Dermis microvascular lymphatic vessel endothelial cell (primary cell): ENCODE data around the gene TTC39C. TPM values are rescaled to one million over a fixed set of nuclear protein-coding genes. Genes with fewer than 3 reads are reported as not detected.
"Not testable (repeated sequence)": the region's sequence is repeated elsewhere in the genome, so short reads cannot be mapped to it uniquely, and the experiment has no call there.

Experiments used
- DNase-seq, 2 donors: peaks; one replicate each; pipeline versions ENCODE4 v3.0.0 to v3.0.0-alpha.2; 2010; ENCODE audit warnings: low read depth in 2 of 2
- total RNA-seq: library from RNA; depleted of rRNA; stranded (reverse); fragments of >200 nt; gene quantifications from 2 replicates; pipeline ENCODE4 v1.2.1, GENCODE V29; 2014

TTC39C gene
- total RNA-seq, 1 donor from 2014 or later, result 1.2 TPM

- no peak for DNase-seq
Observed at GRCh38 chr18:24016643-24017042, 2.1 kb downstream of the TTC39C start.

GRCh38 chr18:24018299-24018886 is 3.8 kb downstream of the TTC39C start:
- no peak for DNase-seq

GRCh38 chr18:24019641-24020331 is 5.2 kb downstream of the TTC39C start:
- DNase-seq, result no peak

GRCh38 chr18:24021505-24021904 is 7.0 kb downstream of the TTC39C start:
- no peak for DNase-seq

GRCh38 chr18:24022161-24022560 is 7.6 kb downstream of the TTC39C start:
- DNase-seq, result no peak

GRCh38 chr18:24023185-24023814 is 8.7 kb downstream of the TTC39C start:
- DNase-seq, result no peak

GRCh38 chr18:24024425-24024824 is 9.9 kb downstream of the TTC39C start:
- no peak for DNase-seq

GRCh38 chr18:24026457-24026856 is 11.9 kb downstream of the TTC39C start:
- no peak for DNase-seq

GRCh38 chr18:24027156-24027827 is 12.7 kb downstream of the TTC39C start:
- DNase-seq, result no peak

GRCh38 chr18:24028946-24029345 is 14.4 kb downstream of the TTC39C start:
- DNase-seq, result not testable (repeated sequence)

GRCh38 chr18:24031318-24031717 is 16.8 kb downstream of the TTC39C start:
- no peak for DNase-seq

GRCh38 chr18:24031916-24032315 is 17.4 kb downstream of the TTC39C start:
- DNase-seq, result no peak

GRCh38 chr18:24033641-24034412 is 19.3 kb downstream of the TTC39C start:
- no peak for DNase-seq

- DNase-seq, result no peak
Observed at GRCh38 chr18:24035316-24035715, 20.8 kb downstream of the TTC39C start.

GRCh38 chr18:24039671-24040070 is 25.1 kb downstream of the TTC39C start:
- no peak for DNase-seq

- no peak for DNase-seq
Observed at GRCh38 chr18:24041691-24042090, 27.1 kb downstream of the TTC39C start.

- DNase-seq, result no peak
Observed at GRCh38 chr18:24043403-24043802, 28.8 kb downstream of the TTC39C start.

GRCh38 chr18:24048261-24048660 is 33.7 kb downstream of the TTC39C start:
- no peak for DNase-seq

GRCh38 chr18:24049142-24049541 is 34.6 kb downstream of the TTC39C start:
- no peak for DNase-seq

- DNase-seq, result no peak
Observed at GRCh38 chr18:24051031-24051947, 36.7 kb downstream of the TTC39C start.

GRCh38 chr18:24052053-24052452 is 37.5 kb downstream of the TTC39C start:
- DNase-seq, result no peak
